GM10266 (cell line): Measurements from ENCODE around the gene ANGPT4.
"Not testable (repeated sequence)": the region's sequence is repeated elsewhere in the genome, so short reads cannot be mapped to it uniquely, and the experiment has no call there.

ENCODE experiments used
- DNase-seq: peaks from one replicate; pipeline ENCODE4 v3.0.0; 2012; ENCODE audit errors: extremely low spot score
- CTCF ChIP-seq: IDR thresholded peaks from 2 replicates; pipeline ENCODE4 v1.5.1; 2012; ENCODE audit warnings: mild to moderate bottlenecking, low read depth; ENCODE audit not compliant: control insufficient read depth, insufficient read depth; ENCODE audit errors: missing control alignments

Gene ANGPT4

DNA sequence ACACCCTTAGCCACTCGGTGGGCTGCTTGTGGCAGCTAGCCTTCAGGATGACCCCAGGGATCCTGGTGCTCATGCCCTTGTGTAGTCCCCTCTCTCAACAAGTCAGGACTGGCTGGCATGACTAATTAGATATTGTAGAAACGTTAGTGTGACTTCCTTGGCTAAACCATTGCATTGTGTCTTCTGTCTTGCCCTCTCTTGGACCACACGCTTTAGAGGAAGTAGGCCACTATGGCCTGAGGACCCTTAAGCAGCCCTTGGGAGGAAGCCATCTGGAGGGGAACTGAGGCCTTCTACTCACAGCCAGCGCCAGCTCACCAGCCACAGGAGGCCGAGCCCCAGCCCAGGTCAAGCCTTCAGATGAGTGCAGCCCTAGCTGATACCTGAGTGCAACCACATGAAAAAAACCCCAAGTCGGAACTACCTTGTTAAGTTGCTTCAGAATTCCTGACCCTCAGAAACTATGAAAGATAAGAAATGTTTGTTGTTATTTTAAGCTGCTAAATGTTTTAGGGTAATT, 10.1 kb downstream of the ANGPT4 start:
- TF ChIP-seq CTCF, result no peak
- no peak for DNase-seq

- DNase-seq, result no peak
These were observed 10.7 kb downstream of the ANGPT4 start for GRCh38 chr20:905396-905961.

DNA sequence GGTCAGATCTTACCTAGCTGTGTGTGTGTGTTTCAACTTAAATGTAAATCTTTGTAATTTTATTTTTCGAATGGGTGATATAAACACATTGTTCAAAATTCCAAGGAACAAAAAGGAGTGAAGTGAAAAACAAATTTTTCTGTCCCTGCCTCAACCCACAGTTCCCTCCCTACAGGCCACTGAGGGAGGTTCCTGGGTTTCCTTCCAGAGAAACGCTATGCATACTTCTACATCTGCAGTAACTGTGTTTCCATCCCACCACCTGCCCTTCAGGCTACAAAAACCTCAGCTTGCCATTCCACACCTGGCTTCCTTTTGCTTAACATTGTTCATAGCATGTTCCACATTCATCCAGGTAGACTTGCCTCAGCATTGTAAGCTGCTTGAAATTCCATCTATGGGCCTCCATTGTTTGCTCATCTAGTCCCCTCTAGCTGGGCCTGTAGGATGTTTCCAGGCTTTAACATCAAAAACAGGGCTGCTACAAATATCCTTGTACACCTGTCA, 12.0 kb downstream of the ANGPT4 start:
- no peak for DNase-seq
- TF ChIP-seq CTCF, result no peak

More at GRCh38 chr20:905396-905961, 10.7 kb downstream of the ANGPT4 start:
- no peak for TF ChIP-seq CTCF

DNA sequence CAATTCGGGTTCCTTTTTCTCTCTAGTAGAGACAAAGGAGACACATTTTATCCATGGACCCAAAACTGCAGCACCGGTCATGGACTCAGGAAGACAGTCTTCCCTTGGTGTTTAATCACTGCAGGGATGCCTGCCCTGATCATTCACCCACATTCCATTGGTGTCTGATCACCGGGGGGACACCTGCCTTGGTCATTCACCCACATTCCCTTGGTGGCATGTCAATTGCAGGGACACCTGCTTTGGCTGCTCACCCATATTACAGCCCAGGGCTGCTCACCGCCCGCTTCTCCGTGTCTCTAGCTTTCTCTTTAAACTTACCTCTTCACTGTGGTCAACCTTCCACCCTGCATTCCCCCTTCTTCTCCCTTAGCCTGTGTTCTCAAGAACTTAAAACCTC, 18.7 kb downstream of the ANGPT4 start:
- DNase-seq, result not testable (repeated sequence)

- DNase-seq, result no peak
- no peak for TF ChIP-seq CTCF
These were observed 19.6 kb downstream of the ANGPT4 start for GRCh38 chr20:896501-897025.

DNA sequence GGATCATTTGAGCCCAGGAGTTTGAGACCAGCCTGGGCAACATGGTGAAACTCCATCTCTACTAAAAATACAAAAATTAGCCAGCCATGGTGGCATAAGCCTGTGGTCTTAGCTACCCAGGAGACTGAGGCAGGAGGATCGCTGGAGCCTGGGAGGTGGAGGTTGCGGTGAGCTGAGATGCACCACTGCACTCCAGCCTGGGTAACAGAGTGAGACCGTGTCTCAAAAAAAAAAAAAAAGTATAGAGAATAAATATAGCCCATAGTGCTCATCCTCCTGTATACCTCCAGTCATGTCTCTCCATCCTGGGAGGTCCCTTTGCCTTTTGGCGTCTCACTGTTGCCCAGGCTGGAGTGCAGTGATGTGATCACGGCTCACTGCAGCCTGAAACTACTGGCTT, 23.8 kb downstream of the ANGPT4 start:
- DNase-seq, result not testable (repeated sequence)

- no peak for DNase-seq
- no peak for TF ChIP-seq CTCF
These were observed 24.4 kb downstream of the ANGPT4 start for GRCh38 chr20:891706-892080.

DNA sequence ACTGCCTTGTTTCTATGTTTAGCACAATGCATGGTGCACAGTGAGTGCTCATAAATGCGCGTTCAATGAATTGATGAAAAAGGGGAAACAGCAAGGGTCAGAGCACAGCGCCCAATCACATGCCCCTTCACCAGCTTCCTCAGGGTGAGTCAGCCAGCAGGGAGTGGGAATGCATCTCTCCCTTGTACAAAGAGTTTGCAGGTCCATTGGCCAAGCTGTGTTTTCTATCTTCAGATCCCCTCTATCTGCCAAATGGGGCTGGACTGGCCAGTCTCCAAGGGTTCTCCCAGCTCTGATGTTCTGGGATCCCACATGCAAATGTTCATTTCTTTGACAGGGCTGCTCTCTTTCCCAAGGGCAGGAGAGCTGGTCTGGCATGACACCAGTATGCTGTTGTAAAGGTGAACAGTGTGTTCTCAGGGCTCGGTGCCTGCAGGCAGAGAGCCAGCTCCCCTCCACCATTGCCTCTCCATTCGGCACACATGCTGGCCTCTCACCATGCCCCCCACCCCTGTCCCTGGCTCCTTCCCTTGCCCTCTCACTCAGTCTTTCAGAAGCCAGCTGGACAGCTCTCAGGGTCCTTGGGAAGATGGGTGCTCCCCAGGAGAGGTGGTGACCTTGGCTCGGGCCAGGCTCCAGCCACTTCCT, 25.0 kb downstream of the ANGPT4 start:
- TF ChIP-seq CTCF, result no peak
- DNase-seq, result no peak
